Umbilical cord (tissue), 2 donors: ENCODE results near the gene KRTAP4-7. TPM values are rescaled to one million over a fixed set of nuclear protein-coding genes. Genes with fewer than 3 reads are reported as not detected.
A peak's percentile ranks its signal among the peaks of the same experiment; 100 is the strongest.
"Not testable (repeated sequence)": the region's sequence is repeated elsewhere in the genome, so short reads cannot be mapped to it uniquely, and the experiment has no call there.

Experiments
- DNase-seq: peaks from one replicate; pipeline ENCODE4 v3.0.0-alpha.2; 2015; ENCODE audit warnings: low spot score
- total RNA-seq: library from RNA; depleted of rRNA; stranded (reverse); fragments of >200 nt; gene quantifications from one replicate; pipeline ENCODE4 v1.2.3, GENCODE V29; 2014; ENCODE audit warnings: low replicate concordance; ENCODE audit not compliant: insufficient read depth

KRTAP4-7 gene
- total RNA-seq, result not detected

- DNase-seq, result not testable (repeated sequence)
These were observed at the start of gene KRTAP4-7 for GRCh38 chr17:41084100-41084856. KRTAP4-7 (plus strand) TSS chr17:41084150; CDS start chr17:41084207, 57 bp downstream.

GRCh38 chr17:41034346-41034935 lies 49.5 kb upstream of the KRTAP4-7 start, which contains the start of gene KRTAP1-3:
KRTAP1-3 (minus strand) TSS chr17:41034874; CDS start chr17:41034821, 53 bp downstream.
- not testable (repeated sequence) for DNase-seq

- DNase-seq, result no peak
These were observed 46.0 kb upstream of the KRTAP4-7 start for GRCh38 chr17:41037853-41038350.

GRCh38 chr17:41040783-41041571 lies 43.0 kb upstream of the KRTAP4-7 start, which contains the start of gene KRTAP1-1:
KRTAP1-1 (minus strand) TSS chr17:41041450; CDS start chr17:41041397, 53 bp downstream.
- not testable (repeated sequence) for DNase-seq

GRCh38 chr17:41042953-41043352 lies 41.0 kb upstream of the KRTAP4-7 start:
- no peak for DNase-seq

- not testable (repeated sequence) for DNase-seq
These were observed 37.0 kb upstream of the KRTAP4-7 start, which contains the start of gene KRTAP2-1 for GRCh38 chr17:41046735-41047465. KRTAP2-1 (minus strand) TSS chr17:41047316; CDS start chr17:41047267, 49 bp downstream.

GRCh38 chr17:41048441-41048840 lies 35.5 kb upstream of the KRTAP4-7 start:
- DNase-seq, result no peak

- no peak for DNase-seq
These were observed 34.8 kb upstream of the KRTAP4-7 start for GRCh38 chr17:41049110-41049509.

- DNase-seq, result no peak
These were observed 31.4 kb upstream of the KRTAP4-7 start for GRCh38 chr17:41052566-41052965.

- DNase-seq, result no peak
These were observed 29.9 kb upstream of the KRTAP4-7 start for GRCh38 chr17:41054025-41054424.

- not testable (repeated sequence) for DNase-seq
These were observed 29.4 kb upstream of the KRTAP4-7 start for GRCh38 chr17:41054556-41054955.

GRCh38 chr17:41055130-41055529 lies 28.8 kb upstream of the KRTAP4-7 start, which contains the start of gene KRTAP2-2:
KRTAP2-2 (minus strand) TSS chr17:41055230; CDS start chr17:41055211, 19 bp downstream.
- DNase-seq, result not testable (repeated sequence)

GRCh38 chr17:41057547-41057946 lies 26.4 kb upstream of the KRTAP4-7 start:
- no peak for DNase-seq

GRCh38 chr17:41058741-41059140 lies 25.2 kb upstream of the KRTAP4-7 start:
- DNase-seq, result no peak

GRCh38 chr17:41059276-41060051 lies 24.5 kb upstream of the KRTAP4-7 start:
- not testable (repeated sequence) for DNase-seq

- DNase-seq, result peak; percentile 34
These were observed 23.8 kb upstream of the KRTAP4-7 start, which contains the start of gene KRTAP2-3 for GRCh38 chr17:41060052-41060604. KRTAP2-3 (minus strand) TSS chr17:41060114; CDS start chr17:41060050, 64 bp downstream.

GRCh38 chr17:41061964-41062363 lies 22.0 kb upstream of the KRTAP4-7 start:
- DNase-seq, result peak; percentile 72

- no peak for DNase-seq
These were observed 20.5 kb upstream of the KRTAP4-7 start for GRCh38 chr17:41063449-41063848.

GRCh38 chr17:41064301-41064700 lies 19.6 kb upstream of the KRTAP4-7 start:
- DNase-seq, result no peak
